ENCODE data around the gene MEIOSIN. TPM values are rescaled to one million over a fixed set of nuclear protein-coding genes. Genes with fewer than 3 reads are reported as not detected.
"Not testable (repeated sequence)": the region's sequence is repeated elsewhere in the genome, so short reads cannot be mapped to it uniquely, and the experiment has no call there.

The MEIOSIN gene
- total RNA-seq (2014; rRNA removed; shearing (Covaris generic)): not detected in 2 replicates
- 0.43 TPM in 1 of 2 replicates, not detected in the other for polyA plus RNA-seq (2014; cell fraction: nucleus; rRNA removed)

DNA sequence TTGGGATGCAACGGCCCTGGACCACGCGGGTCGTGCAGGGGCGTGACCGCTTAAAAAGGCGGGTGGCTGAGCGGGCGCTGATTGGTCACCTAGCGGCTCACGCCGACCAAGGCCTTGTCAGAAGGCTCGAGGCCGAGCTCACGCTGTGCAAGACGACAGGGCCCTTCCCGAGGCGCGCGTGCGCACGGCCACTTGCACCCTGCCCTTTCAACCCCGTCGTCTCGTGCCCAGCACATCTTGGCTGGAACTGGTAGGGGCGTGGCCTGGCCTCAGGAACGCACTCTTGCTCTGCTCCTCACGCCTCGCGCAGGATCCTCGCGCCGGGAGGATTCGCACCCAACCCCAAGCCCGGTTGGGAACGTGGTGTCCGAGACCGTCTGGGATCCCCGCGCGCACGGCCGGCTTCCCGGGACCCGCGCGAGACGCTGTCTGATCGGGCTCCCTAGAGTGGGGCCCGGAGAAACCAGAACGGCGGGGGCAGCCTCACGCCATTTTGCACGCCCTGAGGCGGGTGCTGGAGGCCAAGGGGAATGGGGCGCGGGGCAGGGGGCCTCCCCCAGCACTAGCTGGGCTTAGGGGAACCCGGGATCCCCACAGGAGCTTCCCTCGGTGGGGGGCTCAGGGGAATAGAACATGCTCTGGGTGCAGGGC is at the start of gene MEIOSIN:
Gene MEIOSIN, plus strand, starts transcription at position 280 of the 651 bp plus-strand sequence. CDS start 1,938 bp downstream, outside the sequence.
- no peak for DNase-seq (ENCODE audit: extremely low read depth, low read depth)

GRCh38 chr19:45685045-45685444 is 48.2 kb upstream of the MEIOSIN start:
- not testable (repeated sequence) for DNase-seq (ENCODE audit: extremely low read depth, low read depth)

DNA sequence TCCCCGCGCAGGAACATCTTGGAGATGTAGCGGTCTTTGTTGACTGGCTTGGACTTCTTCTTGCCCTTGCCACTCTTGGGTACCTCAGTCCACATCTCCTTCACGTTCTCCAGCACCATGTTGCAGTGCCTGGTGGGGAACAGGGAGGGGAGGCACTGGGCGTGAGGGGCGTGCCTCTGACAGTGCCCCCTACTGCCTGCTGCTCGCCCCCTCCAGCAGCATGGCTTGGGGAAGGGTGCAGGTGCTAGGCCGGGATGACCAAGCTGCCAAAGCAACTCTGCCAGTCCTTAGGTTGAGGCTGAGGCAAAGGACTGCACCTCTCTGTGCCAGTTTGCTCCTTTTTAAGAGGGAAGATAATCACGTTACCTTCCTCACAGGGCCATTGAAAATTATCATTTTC is 45.6 kb upstream of the MEIOSIN start:
- no peak for DNase-seq (ENCODE audit: extremely low read depth, low read depth)

DNA sequence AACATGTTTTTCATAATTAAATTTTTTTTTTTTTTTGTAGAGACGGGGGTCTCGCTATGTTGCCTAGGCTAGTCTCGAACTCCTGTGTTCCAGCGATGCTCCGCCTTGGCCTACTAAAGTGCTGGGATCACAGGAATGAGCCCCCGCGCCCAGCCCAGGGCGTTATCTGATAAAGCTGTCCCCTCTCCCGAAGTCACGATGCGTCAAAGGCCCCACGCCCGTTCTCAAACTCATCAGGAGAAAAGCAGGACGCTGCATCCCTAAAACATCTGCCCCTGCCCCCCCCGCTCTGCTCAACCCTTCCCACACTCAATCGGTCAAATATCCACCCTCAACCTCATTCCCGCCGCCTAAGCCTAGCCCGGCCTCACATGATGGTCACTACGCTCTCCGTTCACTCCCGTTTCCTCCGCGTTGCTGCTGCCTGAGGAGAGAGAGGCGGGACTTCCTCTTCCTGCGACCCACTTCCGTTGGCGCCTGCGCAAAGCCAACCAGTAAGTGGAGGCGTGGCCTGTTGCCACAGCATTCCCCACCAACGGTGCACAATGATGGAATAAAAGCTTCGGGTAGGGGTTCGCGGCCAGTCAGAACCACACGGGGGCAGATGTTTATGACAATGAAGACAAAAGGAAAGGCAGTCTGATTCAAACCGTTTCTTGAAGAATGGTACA is 41.6 kb upstream of the MEIOSIN start, which contains the start of gene SNRPD2:
Gene SNRPD2, minus strand, starts transcription at position 438 of the 671 bp plus-strand sequence. Its CDS starts 65 bp downstream, at position 373.
- peak; percentile 93 for DNase-seq (ENCODE audit: extremely low read depth, low read depth)

DNA sequence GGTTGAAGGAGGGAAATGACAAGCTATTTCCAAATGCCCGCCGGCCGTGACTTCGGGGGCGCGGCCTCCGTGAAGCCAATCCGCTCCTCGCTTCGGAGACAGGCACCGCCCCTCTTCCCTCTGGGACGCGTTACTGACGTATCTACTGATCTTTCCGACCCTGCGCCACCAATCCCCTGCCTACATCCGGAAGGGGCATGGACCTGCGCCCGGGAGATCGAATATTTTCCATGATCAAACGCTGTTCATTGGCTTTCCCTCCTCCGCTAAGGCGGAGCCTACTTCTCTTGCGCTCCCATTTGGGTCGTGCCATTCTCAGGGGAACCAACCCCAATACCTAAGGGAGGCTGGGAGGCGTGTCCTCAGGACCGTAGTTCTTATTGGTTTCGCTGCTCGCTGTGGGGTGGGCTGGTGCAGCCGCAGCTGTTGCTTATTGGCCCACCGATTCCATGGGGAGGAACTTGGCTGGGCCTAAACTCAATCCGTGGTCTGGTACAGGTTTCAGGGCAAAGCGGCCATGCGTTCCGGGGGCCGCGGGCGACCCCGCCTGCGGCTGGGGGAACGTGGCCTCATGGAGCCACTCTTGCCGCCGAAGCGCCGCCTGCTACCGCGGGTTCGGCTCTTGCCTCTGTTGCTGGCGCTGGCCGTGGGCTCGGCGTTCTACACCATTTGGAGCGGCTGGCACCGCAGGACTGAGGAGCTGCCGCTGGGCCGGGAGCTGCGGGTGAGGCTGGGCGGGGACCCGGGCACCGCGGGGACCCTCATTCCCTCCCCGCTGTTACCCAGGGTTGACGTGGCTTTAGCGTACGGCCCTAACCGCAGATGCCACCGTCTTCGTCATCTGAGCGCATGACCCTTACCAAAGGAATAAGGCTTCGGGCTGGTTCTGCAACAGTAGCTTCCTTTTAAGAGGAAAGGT is 40.8 kb upstream of the MEIOSIN start, which contains the start of gene QPCTL:
Gene QPCTL, plus strand, starts transcription at position 480 of the 919 bp plus-strand sequence. Its CDS starts 38 bp downstream, at position 518.
- DNase-seq (ENCODE audit: extremely low read depth, low read depth): peak; percentile 99

GRCh38 chr19:45693106-45693788 is 40.0 kb upstream of the MEIOSIN start:
- peak; percentile 49 for DNase-seq (ENCODE audit: extremely low read depth, low read depth)

DNA sequence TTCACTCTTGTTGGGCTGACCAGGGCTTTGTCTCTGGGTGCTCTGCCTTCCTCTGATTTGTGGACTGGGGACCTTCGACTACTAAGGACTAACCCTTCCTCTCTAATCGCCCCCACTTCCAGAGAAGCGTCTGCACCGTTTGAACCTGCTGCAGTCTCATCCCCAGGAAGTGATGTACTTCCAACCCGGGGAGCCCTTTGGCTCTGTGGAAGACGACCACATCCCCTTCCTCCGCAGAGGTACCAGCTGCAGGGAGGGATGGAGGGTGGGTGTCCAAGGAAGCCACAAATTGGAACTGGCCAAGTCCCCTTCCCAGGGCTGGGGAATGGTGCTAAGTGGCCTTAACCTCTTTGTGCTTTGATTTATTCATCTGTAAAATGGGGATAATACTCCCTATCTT is 31.6 kb upstream of the MEIOSIN start:
- DNase-seq (ENCODE audit: extremely low read depth, low read depth): no peak

DNA sequence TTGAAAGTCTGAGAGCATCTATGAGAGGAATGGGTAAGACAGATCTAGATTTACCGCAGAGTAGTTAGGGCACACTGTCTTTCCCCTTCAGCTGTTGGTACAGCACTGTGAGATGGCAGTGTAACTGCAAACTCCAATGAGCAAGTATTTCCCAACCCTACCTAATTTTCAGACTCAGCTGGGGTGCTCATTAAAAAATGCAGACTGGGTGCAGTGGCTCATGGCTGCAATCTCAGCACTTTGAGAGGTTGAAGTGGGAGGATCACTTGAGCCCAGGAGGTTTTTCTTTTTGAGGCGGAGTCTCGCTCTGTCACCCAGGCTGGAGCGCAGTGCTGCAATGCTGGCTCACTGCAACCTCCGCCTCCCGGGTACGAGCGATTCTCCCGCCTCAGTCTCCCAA is 28.1 kb upstream of the MEIOSIN start:
- no peak for DNase-seq (ENCODE audit: extremely low read depth, low read depth)

- DNase-seq (ENCODE audit: extremely low read depth, low read depth): no peak
Measured at GRCh38 chr19:45705710-45706415, 27.4 kb upstream of the MEIOSIN start.

- no peak for DNase-seq (ENCODE audit: extremely low read depth, low read depth)
Measured at GRCh38 chr19:45710356-45711130, 22.7 kb upstream of the MEIOSIN start.

DNA sequence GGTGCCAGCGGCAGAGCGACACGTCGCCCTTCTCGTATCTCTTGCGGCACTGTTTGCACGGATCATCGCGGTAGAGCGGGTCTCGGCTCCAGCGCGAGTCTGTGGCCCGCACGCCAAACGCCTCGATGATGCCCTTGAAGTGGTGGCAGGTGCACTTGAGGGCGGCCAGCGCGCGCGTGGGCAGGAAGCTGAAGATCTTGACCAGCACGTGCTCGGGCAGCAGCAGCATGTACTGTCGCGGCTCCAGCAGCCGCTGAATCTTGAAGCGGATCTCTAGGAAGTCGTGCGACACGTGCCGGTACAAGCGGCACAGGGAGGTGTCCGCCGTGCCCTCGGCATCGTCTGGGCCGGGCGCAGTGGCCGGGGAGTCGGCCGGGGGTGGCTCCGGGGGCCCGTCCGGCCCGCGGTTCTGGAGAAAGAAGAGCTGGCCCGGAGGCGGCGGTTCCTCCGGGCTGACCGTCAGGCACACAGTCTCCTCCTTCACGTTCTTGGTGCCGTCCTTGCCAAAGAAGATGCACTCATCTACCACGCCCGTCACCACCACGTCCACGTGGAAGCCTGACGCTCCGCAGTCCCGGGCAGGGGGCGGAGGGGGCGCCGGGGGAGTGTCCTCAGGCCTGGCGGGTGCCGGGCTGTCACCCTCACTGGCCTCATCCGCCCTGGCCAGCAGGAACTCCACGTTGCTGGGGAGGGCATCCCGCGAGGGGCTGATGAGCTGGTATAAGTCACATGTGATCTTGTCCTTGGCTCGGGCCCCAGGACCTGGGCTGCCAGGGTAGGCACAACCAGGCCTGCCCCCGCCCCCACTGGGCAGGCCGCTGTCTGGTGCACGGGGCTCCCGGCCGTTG is 21.2 kb upstream of the MEIOSIN start:
- no peak for DNase-seq (ENCODE audit: extremely low read depth, low read depth)

- DNase-seq (ENCODE audit: extremely low read depth, low read depth): no peak
Measured at GRCh38 chr19:45712699-45713067, 20.6 kb upstream of the MEIOSIN start.

DNA sequence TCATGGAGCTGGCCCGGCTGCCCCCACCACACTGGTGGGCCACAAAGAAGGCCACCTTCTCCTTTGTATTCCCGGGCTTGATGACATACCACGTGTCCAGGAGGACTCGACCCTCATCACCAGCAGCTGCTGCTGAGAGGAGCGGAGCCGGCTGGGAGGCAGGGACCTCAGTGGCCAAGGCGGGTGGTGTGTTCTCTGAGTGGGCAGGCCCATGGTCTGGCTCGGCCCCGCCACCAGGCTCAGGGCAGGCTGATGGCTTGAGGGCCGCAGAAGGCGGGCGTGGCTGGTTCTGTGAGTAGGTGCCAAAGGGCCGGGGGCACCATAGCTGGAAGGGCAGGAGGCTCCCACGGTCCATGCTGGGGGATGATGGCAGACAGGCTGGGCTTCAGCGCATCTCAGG is 20.1 kb upstream of the MEIOSIN start:
- DNase-seq (ENCODE audit: extremely low read depth, low read depth): no peak

DNA sequence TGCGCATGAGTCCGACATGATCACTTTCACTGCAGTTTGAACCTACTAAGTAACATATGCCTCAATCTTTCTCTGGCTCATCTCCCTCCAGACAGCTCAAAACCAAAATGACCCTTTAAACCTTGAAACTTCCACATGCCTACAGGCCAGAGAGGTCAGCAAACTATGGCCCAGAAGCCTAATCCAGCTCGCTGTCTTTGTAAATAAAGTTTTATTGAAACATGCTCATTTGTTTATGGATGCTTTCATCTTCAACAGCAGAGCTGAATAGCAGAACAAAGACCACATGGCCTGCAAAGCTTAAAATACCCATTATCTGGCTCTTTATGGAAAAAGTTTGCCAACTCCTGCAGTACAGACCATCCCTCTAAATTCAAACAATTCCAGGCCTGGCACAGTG is 18.1 kb upstream of the MEIOSIN start:
- no peak for DNase-seq (ENCODE audit: extremely low read depth, low read depth)

GRCh38 chr19:45716359-45717130 is 16.7 kb upstream of the MEIOSIN start:
- DNase-seq (ENCODE audit: extremely low read depth, low read depth): no peak

DNA sequence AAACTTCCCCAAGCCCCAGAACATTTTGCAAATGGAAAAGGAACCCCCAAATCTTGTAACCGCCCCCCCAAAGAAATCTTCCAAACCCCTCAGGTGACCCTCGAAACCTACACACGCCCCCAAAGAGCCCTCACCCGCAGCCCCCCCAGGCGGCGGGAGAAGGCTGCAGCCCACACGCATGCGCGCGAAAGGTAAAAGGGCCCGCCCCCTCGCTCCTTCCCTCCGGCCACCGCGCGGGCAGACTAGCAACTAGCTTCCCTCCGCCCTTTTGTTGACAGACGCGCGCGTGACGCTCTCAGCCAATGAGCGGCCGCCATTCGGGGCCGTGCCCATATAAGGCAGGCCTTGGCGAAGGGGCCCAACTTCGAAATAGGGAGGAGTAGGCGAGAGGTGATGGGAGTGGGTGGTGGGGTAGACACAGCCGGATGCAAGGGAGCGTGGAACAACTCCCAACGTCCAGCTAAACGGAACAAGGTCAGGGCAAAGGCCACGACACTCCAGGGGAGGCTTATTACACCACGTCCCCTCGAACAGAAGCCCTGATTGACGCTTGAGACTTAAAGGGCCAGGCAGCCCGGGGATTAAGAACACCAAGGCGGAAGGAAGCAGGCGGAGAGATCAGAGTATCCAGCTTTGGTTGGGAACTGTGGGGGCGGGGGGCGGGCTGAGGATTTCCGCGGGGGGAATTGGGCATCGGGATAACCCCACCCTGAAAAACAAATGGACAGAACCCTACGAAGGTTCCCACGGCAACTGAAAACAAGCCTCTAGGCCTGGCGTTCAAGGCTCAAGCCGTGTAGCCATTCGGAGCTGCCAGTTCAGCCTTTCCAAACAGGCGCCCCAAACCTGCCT is 15.9 kb upstream of the MEIOSIN start:
- peak; percentile 98 for DNase-seq (ENCODE audit: extremely low read depth, low read depth)
